Measurements from ENCODE around the gene TSPAN12. TPM values are rescaled to one million over a fixed set of nuclear protein-coding genes. Genes with fewer than 3 reads are reported as not detected.

TSPAN12 gene
- total RNA-seq, 3 donors from 2014 or later: 23.1 to 43.4 (median 35.6) TPM

DNA sequence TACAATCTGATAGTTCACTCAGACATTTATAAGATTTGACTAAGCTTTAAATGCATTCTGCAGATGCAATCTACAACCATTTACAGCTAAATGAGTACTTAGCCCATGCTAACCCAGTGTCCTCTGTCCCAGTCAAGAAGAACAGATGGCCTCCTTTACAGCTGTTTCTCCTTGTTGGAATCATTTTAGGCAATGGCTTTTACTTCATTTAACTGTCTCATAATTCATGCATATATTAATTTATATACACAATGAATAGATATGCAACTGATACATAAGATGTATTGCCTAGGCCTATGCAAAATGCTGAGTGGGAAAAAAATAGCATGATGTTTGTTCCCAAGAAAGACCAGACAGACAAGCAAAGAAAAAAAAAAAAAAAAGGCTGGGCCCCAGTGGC lies 82.2 kb downstream of the TSPAN12 start:
- no peaks in the 10 kb centered on the region for H3K4me1 ChIP-seq (ENCODE audit: low read depth)
- intact Hi-C loops (cut with DNase I, micrococcal nuclease): no loop called here
- TF ChIP-seq CTCF (IDR thresholded peaks at IDR 0.05): no peak
- DNase-seq: no peak
- no peaks in the 10 kb centered on the region for H3K9me3 ChIP-seq
- no peak for ATAC-seq
- no peak overlapping the region for H3K4me3 ChIP-seq
- no peaks in the 10 kb centered on the region for H3K36me3 ChIP-seq (ENCODE audit: low read depth)

- intact Hi-C loops (cut with DNase I, micrococcal nuclease): no loop called here
- TF ChIP-seq CTCF (IDR thresholded peaks at IDR 0.05): no peak
- no peaks in the 10 kb centered on the region for H3K36me3 ChIP-seq (ENCODE audit: low read depth)
- ATAC-seq (no peak), DNase-seq (no peak)
- no peak overlapping the region for H3K4me3 ChIP-seq
- no peaks in the 10 kb centered on the region for H3K4me1 ChIP-seq (ENCODE audit: low read depth)
- H3K9me3 ChIP-seq: no peaks in the 10 kb centered on the region
These were observed 83.5 kb downstream of the TSPAN12 start for GRCh38 chr7:120774481-120774880.

- no peaks in the 10 kb centered on the region for H3K9me3 ChIP-seq
- H3K4me3 ChIP-seq: no peak overlapping the region
- no peaks in the 10 kb centered on the region for H3K4me1 ChIP-seq (ENCODE audit: low read depth)
- no peak for DNase-seq
- no peak for ATAC-seq
- intact Hi-C loops (cut with DNase I, micrococcal nuclease): no loop called here
- no peak for TF ChIP-seq CTCF (IDR thresholded peaks at IDR 0.05)
- no peaks in the 10 kb centered on the region for H3K36me3 ChIP-seq (ENCODE audit: low read depth)
These were observed 87.7 kb downstream of the TSPAN12 start for GRCh38 chr7:120770206-120770605.

GRCh38 chr7:120760851-120761250 lies 97.1 kb downstream of the TSPAN12 start:
- DNase-seq: no peak
- intact Hi-C loops (cut with DNase I, micrococcal nuclease): no loop called here
- no peaks in the 10 kb centered on the region for H3K9me3 ChIP-seq
- H3K36me3 ChIP-seq (ENCODE audit: low read depth): no peaks in the 10 kb centered on the region
- no peak overlapping the region for H3K4me3 ChIP-seq
- no peaks in the 10 kb centered on the region for H3K4me1 ChIP-seq (ENCODE audit: low read depth)
- no peak for ATAC-seq
- no peak for TF ChIP-seq CTCF (IDR thresholded peaks at IDR 0.05)

DNA sequence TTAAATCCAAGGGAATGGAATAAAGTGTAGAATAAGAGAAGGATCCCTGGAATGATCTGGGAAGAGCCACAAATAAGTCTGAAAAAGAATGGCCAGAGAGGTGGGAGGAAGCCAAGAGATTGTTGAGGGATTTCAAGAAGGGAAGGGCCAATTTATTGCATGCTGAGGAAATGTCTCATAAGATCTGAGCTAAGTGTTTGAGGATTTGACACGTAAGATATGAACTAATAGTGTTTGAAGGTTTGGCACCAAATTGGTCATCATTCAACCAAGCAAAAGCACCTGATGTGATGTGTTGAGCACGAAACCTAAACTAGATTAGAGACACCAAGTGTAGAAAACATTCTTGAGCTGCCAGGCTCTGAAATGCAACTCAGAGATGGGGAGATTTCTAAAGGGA lies 97.9 kb downstream of the TSPAN12 start:
- TF ChIP-seq CTCF (IDR thresholded peaks at IDR 0.05): no peak

GRCh38 chr7:120743128-120743527 lies 114.8 kb downstream of the TSPAN12 start:
- Histone ChIP-seq H3K4me3 (no peak overlapping the region), H3K36me3 (ENCODE audit: low read depth) (no peaks in the 10 kb centered on the region), H3K9me3 (no peaks in the 10 kb centered on the region), H3K4me1 (ENCODE audit: low read depth) (no peaks in the 10 kb centered on the region)
- DNase-seq (no peak), ATAC-seq (no peak)
- no peak for TF ChIP-seq CTCF (IDR thresholded peaks at IDR 0.05)
- intact Hi-C loops (cut with DNase I, micrococcal nuclease): no loop called here

More for the DNA sequence above, 97.9 kb downstream of the TSPAN12 start:
- H3K9me3 ChIP-seq: no peaks in the 10 kb centered on the region
- no peaks in the 10 kb centered on the region for H3K4me1 ChIP-seq (ENCODE audit: low read depth)
- DNase-seq (no peak), ATAC-seq (no peak)
- intact Hi-C loops (cut with DNase I, micrococcal nuclease): no loop called here
- H3K4me3 ChIP-seq: no peak overlapping the region
- H3K36me3 ChIP-seq (ENCODE audit: low read depth): no peaks in the 10 kb centered on the region

Measured in mucosa of descending colon (tissue), 3 donors.